HK-2 (cell line): Measurements from ENCODE around the gene MOB3A.
A peak's percentile ranks its signal among the peaks of the same experiment; 100 is the strongest.

Experiments used
- DNase-seq: peaks from one replicate; pipeline ENCODE4 v3.0.0-alpha.2; 2018; ENCODE audit not compliant: unreplicated experiment

Gene MOB3A

DNA sequence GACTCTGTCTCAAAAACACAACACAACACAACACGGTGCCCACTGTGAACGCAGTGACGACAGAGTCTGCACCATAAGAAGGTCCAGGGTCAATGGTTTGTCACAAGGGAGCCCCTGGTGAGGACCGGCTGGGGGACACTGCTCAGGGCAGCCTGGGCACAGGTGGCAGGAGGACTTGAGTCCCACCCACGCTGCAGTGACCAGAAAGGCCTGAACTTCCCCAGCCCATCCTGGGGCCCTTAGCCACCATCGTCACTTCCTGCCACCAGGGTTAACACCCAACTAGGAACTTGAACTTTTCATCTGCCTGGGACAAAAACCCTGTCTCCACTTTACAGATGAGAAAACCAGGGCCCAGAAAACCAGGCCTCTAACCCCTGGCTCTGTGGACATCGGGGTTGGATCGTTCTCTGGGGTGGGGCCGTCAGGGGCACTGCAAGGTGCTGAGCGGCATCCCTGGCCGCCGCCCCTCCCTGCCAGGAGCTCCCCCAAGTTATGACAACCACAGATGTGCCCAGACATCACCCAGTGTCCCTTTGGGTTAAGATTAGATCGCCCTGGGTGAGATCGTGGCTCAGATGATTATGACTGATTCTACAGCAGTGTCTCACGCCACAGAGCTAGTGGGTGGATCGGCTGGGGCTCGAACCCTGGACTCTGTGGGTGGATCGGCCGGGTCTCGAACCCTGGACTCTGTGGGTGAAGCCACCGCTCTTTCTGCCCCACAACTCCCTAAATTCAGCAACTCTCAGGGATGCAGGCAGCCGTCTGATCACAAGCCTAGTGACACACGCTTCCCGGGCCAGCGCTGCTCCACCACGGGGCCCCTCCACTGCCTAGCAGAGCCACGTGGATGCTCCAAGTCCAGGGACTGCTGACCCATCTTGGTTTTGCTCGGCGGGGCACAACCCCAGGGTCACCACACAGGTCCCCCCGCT lies 14.0 kb downstream of the MOB3A start:
- DNase-seq: no peak

GRCh38 chr19:2080336-2080988 lies 15.7 kb downstream of the MOB3A start:
- no peak for DNase-seq

DNA sequence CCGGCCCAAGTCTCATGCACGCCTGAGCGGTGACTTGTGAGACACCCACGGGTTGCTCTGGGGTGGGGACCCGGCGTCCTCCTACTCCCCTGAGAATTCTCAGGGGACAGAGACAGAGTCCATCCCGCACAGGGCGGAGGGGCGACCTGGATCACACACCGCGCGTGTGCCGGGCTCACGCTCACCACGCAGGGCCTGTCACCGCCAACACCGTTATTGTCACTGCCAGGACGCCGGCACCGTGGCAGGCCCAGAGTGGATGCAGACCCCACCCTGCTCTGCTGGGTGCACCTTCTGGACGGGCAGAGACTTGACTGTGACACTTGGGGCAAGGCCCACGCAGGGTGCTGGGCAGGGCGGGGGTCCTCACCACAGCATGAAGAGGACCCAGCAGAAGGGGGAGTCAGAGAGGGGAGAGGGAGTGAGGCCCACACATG lies 16.2 kb downstream of the MOB3A start:
- no peak for DNase-seq

DNA sequence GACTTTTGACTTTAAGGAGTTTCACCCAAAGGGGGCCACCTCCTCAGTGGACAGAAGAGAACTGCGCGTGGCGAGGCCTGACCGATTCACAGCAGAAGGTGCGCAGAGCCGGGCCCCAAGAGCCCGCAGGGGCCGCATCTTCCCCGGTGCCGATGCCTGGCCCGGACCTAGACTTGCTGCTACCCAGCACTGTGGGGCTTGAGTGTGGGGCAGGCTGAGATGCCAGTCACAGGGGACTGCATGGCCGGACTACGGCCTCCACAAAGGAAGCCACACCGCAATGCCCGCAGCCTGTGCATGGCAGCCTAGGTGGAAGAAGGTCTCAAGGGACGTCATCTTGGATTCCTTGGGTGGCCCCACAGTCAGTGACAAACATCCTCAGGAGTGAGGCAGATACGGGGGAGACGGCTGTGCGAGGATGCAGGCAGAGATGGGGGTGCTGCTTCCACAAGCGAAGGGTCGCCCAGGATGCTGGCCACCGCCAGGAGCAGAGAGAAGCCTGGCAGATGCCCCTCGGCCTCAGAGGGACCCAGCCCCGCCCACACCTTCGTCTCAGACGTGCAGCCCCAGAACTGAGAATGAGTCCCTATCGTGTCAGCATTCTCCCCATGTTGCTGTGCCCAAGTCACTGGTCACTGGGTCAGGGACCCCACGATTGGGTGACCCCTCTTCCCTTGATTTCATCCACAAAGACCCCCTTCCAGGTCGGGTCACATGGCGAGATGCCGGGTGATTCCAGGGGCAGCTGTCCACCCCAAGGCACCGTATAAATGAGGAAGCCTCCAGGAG lies 16.9 kb downstream of the MOB3A start:
- DNase-seq: no peak

DNA sequence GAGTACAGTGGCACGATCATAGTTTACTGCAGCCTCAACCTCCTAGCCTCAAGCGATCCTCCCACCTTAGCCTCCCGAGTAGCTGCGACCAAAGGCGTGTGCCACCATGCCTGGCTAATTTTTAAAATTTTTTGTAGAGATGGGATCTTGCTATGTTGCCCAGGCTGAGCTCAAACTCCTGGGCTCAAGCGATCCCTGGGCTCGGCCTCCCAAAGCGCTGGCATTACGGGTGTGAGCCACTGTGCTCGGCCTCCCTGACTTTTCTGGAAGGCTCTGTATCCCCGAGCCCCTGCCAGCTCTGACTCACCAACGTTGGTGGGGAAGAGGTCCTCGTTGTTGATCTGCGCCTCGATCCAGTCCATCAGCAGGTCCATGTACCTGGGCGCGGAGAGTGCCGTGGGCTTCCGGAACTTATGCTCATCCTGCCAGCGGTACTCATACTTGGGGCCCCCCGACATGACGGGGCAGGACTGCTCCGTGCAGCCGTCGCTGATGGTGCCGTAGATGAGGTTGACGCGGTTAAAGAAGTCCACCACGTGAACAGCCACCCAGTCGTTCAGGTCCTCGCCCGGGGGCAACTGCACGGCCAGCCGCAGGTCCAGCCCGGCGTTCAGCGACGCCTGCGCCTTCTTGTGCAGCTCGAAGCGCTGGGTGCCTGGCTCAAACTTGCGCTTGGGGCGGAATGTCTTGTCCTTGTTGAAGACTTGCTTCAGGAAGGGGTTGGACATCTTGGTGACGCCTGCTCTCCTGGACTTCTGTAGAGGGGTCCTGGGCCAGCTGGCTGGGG lies 18.1 kb downstream of the MOB3A start:
- no peak for DNase-seq

DNA sequence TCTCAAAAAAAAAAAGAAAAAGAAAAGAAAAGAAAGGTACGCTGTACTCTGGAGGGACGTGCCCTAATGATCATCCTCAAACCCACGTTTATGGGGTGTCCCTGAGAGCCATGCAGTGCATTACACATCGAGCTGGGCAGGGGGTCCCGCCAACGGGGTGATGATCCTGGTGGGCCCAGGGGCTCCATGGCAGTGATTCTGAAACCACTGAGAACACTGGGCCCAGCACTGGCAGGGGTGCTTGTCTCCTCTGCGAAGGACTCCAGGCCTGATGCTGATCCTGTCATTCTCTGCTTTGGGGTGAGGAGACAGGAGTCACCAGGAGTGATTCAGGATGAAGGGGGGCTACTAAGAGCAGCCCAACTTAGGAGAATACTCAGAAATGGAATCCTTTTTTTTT lies 18.7 kb downstream of the MOB3A start:
- DNase-seq: no peak

GRCh38 chr19:2076526-2076944 lies 19.6 kb downstream of the MOB3A start:
- no peak for DNase-seq

GRCh38 chr19:2072757-2073551 lies 23.2 kb downstream of the MOB3A start:
- no peak for DNase-seq

- DNase-seq: no peak
Measured at GRCh38 chr19:2070986-2071673, 25.0 kb downstream of the MOB3A start.

- no peak for DNase-seq
Measured at GRCh38 chr19:2070436-2070827, 25.7 kb downstream of the MOB3A start.

GRCh38 chr19:2064788-2065524 lies 31.2 kb downstream of the MOB3A start:
- no peak for DNase-seq

- DNase-seq: no peak
Measured at GRCh38 chr19:2064395-2064787, 31.7 kb downstream of the MOB3A start.

- no peak for DNase-seq
Measured at GRCh38 chr19:2063824-2064223, 32.3 kb downstream of the MOB3A start.

DNA sequence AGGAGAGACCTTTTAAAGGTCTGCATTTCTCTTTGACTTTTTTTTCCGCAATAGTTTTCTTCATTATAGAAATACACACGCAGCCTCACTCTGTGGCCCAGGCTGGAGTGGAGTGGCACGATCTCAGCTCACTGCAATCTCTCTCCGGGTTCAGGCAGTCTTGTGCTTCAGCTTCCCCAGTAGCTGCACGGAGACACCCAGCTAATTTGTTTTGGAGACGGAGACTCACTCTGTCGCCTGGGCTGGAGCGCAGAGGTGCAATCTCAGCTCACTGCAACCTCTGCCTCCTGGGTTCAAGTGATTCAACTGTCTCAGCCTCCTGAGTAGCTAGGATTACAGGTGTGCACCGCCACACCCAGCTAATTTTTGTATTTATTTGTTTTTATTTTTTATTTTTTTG lies 33.4 kb downstream of the MOB3A start:
- no peak for DNase-seq

GRCh38 chr19:2062389-2062729 lies 33.8 kb downstream of the MOB3A start:
- DNase-seq: no peak

DNA sequence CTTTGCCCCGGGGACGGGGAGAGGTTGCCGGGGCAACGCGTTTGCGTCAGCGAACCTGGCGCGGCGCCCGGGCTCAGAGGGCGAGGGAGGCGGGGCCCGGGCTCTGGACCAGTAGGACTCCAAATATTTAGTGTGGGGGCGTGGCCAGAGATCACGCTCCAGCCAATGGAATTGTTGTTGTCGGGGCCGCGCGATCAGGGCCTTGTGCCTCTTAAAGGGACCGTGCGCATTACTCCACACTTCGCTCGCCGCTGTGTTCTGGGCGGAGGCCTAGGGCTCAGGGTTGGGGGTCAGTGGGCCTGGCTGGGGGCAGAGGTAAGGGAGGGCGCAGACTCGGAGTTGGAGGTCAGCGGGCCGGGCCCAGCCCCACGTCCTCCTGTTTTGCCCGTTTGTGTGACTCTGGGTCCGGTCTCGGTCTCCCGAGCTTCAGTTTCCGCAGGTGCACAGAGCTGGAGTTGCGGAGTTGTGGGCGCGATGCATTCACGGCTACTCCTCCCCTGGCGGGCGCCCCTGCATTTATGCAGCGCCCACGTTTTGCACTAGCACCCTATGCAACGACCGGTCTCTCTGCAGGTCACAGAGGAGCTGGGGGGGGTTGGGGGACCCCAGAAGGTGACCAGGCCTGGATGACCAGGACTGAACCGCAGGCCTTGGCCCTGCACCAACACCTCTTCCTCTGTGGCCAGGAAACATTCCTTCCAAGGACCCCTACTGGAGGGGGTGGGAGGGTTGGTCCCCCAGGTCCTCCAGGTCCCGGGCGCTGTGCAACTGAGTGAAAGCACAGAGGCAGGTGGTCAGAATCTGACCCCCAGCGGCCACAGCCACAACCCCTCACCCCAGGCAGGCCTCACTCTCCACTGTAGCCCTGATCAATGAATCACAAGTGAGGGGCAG lies 34.4 kb downstream of the MOB3A start:
- peak; percentile 98 for DNase-seq

- peak; percentile 84 for DNase-seq
Measured at GRCh38 chr19:2060884-2061494, 35.1 kb downstream of the MOB3A start.
